GM12864 (cell line): ENCODE measurements around the gene AMPD1.

Experiments
- DNase-seq: peaks from one replicate; pipeline ENCODE4 v3.0.0-alpha.2; 2011; ENCODE audit warnings: low read depth
- H3K4me3 ChIP-seq: 2 replicates; pipeline ENCODE4 v1.5.1; 2011; ENCODE audit warnings: mild to moderate bottlenecking, low read depth, low read length, control low read depth
- TF ChIP-seq, protein P1 (sequence below): IDR thresholded peaks from 2 replicates; pipeline ENCODE4 v1.5.1; 2011; ENCODE audit warnings: low read depth, mild to moderate bottlenecking, moderate library complexity, low read length, control low read depth, inconsistent platforms; ENCODE audit errors: missing control alignments

AMPD1 gene

DNA sequence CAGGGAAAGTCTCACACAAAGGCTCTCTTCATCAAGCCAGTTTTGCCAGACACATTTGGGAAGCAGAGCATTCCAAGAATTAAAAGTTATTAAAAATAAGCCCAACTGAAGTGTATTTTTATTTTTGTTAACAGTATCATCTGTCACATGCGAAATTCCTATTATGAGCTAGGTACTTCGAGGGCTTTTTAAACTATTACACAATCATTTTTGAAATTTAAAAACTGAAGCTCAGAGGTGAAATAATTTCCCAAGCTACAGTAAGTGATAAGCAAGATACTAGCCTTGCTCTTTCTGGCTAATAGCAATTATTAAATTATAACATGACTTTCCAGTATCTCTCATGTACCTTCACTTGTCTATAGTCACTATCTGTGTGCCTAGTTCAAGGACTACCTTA, 33.2 kb upstream of the AMPD1 start:
- no peak overlapping the region for H3K4me3 ChIP-seq
- TF ChIP-seq, protein P1, sequence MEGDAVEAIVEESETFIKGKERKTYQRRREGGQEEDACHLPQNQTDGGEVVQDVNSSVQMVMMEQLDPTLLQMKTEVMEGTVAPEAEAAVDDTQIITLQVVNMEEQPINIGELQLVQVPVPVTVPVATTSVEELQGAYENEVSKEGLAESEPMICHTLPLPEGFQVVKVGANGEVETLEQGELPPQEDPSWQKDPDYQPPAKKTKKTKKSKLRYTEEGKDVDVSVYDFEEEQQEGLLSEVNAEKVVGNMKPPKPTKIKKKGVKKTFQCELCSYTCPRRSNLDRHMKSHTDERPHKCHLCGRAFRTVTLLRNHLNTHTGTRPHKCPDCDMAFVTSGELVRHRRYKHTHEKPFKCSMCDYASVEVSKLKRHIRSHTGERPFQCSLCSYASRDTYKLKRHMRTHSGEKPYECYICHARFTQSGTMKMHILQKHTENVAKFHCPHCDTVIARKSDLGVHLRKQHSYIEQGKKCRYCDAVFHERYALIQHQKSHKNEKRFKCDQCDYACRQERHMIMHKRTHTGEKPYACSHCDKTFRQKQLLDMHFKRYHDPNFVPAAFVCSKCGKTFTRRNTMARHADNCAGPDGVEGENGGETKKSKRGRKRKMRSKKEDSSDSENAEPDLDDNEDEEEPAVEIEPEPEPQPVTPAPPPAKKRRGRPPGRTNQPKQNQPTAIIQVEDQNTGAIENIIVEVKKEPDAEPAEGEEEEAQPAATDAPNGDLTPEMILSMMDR = no peak
- no peak for DNase-seq

DNA sequence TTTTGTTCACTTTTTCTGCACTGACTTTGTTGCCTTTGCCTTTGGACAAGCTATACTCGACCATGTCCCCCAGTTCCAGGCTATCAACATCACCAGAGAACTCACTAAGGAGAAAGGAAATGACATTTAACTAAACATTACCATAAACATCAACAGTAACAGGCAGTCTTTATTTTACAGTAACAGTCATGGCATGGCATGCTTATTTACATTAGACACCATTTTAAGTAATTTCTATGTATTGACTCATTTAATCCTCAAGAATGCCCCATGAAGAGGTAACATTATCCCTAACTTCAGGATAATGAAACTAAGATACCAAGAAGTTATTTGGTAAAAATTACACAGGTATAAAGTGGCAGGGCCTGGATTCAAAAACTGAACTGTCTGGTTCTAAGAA, 29.9 kb upstream of the AMPD1 start:
- TF ChIP-seq, protein P1 = no peak
- no peak overlapping the region for H3K4me3 ChIP-seq
- DNase-seq = no peak

DNA sequence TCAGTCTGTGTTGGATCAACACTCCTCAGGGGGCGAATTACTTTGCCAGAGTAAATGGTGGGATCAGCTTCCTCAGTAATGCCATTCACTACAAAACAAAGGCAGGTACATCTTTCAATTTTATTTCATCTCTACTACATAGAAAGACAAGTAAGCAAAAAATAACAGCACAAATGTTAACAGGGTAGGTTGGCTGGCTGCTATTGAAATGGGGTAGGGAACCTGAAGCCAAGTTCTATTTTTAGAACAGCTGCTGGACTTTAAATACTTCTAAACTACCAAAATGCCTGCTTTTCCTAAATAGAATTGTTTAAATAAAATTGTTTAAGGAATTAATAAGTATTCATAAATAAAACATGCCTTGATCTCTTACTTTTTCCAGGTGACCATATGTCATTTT, 28.6 kb upstream of the AMPD1 start:
- no peak overlapping the region for H3K4me3 ChIP-seq
- DNase-seq = no peak
- TF ChIP-seq, protein P1 = no peak

DNA sequence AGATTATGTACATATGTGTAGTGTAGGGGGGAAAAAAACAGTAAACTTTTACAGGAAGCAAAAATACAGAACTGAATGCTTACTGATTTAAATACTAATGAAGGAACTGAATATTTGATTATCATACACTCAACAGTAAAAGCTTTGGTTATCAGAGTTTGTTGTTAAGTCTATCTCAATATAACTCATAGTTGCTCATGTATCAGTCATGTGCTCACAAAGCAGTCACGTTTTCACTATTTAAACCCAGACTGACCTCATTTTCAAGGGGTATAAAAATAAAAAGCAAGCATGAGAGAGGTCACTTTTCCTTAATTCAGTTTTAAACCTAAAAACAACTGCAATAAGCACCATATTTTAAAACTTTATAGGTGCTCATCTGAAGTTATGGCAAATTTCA, 28.1 kb upstream of the AMPD1 start:
- no peak for DNase-seq
- TF ChIP-seq, protein P1 = no peak
- no peak overlapping the region for H3K4me3 ChIP-seq

DNA sequence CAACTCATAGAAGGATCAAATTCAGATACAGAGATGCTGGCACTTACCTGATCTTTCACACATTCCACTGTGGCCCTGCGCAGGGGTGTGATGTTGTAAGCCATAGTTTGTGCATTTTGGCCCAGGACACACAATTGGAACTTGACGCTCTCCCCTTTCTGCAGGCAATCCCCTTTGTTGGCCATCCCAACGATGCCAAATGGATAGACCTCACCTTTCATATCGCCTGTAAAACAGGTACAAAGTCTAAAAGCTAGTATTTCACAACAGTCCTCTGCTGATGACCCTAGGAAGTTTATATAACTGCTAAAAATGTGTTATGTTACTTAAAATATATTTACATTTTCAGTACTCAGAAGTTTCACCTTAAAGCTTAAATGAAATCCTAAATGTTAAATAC, 25.1 kb upstream of the AMPD1 start:
- H3K4me3 ChIP-seq = no peak overlapping the region
- DNase-seq = no peak
- TF ChIP-seq, protein P1 = no peak

DNA sequence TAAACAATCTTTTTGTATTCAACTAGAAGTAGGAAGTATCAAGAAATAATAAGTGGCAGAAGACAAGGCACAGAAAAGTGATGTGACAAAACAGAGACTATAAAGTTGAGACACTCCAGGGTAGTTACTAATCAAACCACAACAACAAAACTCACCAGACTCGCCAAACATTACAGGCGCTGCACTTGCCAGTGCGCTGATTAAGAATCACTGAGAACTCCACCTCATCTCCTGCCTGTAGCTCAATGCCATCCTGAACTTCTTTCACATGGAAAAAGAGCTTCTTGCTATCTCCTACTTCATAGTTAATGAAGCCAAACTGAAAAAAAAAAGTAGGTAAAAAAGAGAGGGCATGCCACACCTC, 24.1 kb upstream of the AMPD1 start:
- TF ChIP-seq, protein P1 = no peak
- H3K4me3 ChIP-seq = no peak overlapping the region
- no peak for DNase-seq

DNA sequence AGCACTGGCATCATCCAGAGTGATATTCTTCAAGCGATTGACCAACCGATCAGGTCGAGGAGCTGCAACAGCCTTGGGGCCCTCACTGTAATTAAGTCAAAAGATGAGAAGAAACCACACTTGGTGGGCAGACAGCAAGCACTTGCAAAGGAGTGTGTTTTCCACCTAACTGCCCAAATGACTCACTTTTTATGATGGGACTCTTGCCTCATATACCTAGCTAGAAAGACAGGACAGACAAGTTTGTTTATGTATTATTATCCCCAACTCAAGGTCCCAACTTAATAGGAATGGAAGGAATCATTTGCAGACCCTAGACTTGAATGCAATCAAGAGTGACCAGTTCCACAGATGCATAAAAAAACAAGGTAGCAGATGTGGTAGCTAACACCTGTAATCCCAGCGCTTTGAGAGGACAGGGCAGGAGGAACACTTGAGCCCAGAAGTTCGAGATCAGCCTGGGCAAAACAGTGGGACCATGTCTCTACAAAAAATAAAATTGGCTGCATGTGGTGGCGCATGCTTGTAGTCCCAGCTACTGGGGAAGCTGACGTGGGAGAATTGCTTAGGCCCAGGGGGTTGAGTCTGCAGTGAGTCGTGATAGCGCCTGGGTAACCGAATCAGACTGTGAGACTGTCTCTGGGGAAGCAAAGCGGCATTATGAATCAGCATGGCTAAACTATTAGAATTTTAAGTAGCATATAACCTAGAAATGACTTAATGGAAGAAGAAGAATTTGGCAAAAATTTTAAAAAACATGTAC, 23.5 kb upstream of the AMPD1 start:
- no peak for DNase-seq
- TF ChIP-seq, protein P1 = no peak
- no peak overlapping the region for H3K4me3 ChIP-seq
